KMS-11 (cell line): ENCODE measurements around the gene SCAPER.

Experiments used
- H2AFZ ChIP-seq: fragments of 200-600 bp; sonication (generic); 2 replicates; pipeline ENCODE4 v1.6.1; 2016; ENCODE audit warnings: antibody characterized with exemption, mixed run types, low read depth
- H3K27ac ChIP-seq: fragments of 200-600 bp; sonication (generic); 2 replicates; pipeline ENCODE4 v1.6.1; 2016; ENCODE audit warnings: mild to moderate bottlenecking, mixed run types
- H3K27me3 ChIP-seq: fragments of 200-600 bp; sonication (generic); 2 replicates; pipeline ENCODE4 v1.6.1; 2017; ENCODE audit warnings: mild to moderate bottlenecking, low read depth, mixed run types, moderate library complexity; ENCODE audit not compliant: insufficient read depth
- H3K36me3 ChIP-seq: fragments of 200-600 bp; sonication (generic); 2 replicates; pipeline ENCODE4 v1.6.1; 2017; ENCODE audit warnings: mild to moderate bottlenecking, mixed run types; ENCODE audit not compliant: insufficient read depth
- H3K4me1 ChIP-seq: fragments of 200-600 bp; sonication (generic); 2 replicates; pipeline ENCODE4 v1.6.1; 2016; ENCODE audit warnings: mild to moderate bottlenecking, low read depth, mixed run types; ENCODE audit not compliant: poor library complexity, severe bottlenecking
- H3K4me2 ChIP-seq: fragments of 200-600 bp; sonication (generic); 2 replicates; pipeline ENCODE4 v1.7.0; 2016; ENCODE audit warnings: mild to moderate bottlenecking, mixed run types
- H3K4me3 ChIP-seq: fragments of 200-600 bp; sonication (generic); IDR thresholded peaks from 2 replicates; pipeline ENCODE4 v1.6.1; 2017; ENCODE audit warnings: low read depth, low read length, mixed read lengths; ENCODE audit not compliant: insufficient read depth
- H3K79me2 ChIP-seq: fragments of 200-600 bp; sonication (generic); 2 replicates; pipeline ENCODE4 v1.6.1; 2016; ENCODE audit warnings: low read depth, mixed run types; ENCODE audit not compliant: insufficient read depth
- H3K9ac ChIP-seq: fragments of 200-600 bp; sonication (generic); 2 replicates; pipeline ENCODE4 v1.6.1; 2016; ENCODE audit warnings: mild to moderate bottlenecking, mixed run types
- H4K20me1 ChIP-seq: fragments of 200-600 bp; sonication (generic); 2 replicates; pipeline ENCODE4 v1.6.1; 2016; ENCODE audit warnings: mild to moderate bottlenecking, mixed run types; ENCODE audit not compliant: insufficient read depth
- TF ChIP-seq, protein P1 (sequence below): fragments of 200-600 bp; sonication (generic); conservative IDR thresholded peaks from 2 replicates; pipeline ENCODE4 v1.6.1; 2017; ENCODE audit warnings: low read depth, mild to moderate bottlenecking, antibody characterized with exemption, low read length, moderate library complexity, mixed read lengths

Gene SCAPER

DNA sequence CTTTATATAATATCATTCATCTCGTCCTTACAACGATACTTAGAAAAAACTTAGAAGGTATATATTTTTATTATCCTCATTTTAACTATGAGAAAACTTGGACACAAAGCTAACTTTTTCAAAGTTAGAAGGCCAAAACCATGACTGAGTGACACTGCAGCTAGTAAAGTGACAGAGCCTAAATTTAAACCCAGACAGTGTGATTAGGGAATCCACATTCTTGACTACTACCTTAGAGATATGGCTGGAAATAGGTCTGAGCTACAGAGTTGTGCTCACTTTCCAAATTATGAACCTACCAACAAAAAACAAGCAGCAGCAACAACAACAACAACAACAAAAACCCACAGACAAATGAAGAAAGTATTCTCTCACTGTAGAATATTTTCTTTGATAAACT lies 236.2 kb downstream of the SCAPER start:
- H3K27ac ChIP-seq = no peak overlapping the region
- no peaks in the 10 kb centered on the region for H3K27me3 ChIP-seq
- TF ChIP-seq, protein P1, sequence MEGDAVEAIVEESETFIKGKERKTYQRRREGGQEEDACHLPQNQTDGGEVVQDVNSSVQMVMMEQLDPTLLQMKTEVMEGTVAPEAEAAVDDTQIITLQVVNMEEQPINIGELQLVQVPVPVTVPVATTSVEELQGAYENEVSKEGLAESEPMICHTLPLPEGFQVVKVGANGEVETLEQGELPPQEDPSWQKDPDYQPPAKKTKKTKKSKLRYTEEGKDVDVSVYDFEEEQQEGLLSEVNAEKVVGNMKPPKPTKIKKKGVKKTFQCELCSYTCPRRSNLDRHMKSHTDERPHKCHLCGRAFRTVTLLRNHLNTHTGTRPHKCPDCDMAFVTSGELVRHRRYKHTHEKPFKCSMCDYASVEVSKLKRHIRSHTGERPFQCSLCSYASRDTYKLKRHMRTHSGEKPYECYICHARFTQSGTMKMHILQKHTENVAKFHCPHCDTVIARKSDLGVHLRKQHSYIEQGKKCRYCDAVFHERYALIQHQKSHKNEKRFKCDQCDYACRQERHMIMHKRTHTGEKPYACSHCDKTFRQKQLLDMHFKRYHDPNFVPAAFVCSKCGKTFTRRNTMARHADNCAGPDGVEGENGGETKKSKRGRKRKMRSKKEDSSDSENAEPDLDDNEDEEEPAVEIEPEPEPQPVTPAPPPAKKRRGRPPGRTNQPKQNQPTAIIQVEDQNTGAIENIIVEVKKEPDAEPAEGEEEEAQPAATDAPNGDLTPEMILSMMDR = no peak
- no peak overlapping the region for H3K9ac ChIP-seq
- no peak overlapping the region for H3K4me3 ChIP-seq
- no peaks in the 10 kb centered on the region for H4K20me1 ChIP-seq
- H3K36me3 ChIP-seq = no peaks in the 10 kb centered on the region
- no peaks in the 10 kb centered on the region for H3K4me1 ChIP-seq
- H3K79me2 ChIP-seq = no peaks in the 10 kb centered on the region
- H2AFZ ChIP-seq = no peak overlapping the region
- no peak overlapping the region for H3K4me2 ChIP-seq

DNA sequence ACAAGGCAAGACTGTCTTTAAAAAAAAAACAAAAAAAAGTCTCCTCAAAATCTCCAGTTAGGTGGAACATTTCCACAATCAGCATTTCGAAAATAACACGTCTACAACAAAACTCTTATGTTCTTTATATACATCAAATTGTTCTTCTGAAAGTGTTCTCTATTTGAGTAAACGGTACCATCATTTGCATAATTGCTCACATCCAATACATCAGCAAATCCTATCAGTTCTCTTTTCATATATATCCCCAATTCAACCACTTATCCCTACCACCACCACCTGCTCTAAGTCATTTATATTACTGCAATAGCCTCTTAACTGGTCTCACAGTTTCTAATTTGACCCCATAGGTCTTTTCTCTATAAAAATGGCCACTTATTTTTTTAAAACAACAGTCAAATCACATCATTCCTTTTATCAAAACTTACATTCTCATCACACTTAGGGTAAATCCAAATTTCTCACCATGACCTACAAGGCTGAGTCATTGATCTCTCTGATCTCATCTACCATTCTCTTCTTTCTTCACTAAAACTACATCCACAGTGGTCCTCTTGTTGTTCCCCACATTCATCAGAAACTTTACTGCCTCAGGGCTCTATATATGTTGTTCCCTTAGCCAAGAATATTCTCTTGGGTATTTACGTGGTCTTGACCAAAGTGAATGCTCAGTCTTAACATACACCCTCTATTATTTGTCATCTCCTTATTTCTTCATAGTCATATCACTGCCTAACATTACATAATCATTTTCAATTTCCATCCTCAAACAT lies 237.0 kb downstream of the SCAPER start:
- H4K20me1 ChIP-seq = no peaks in the 10 kb centered on the region
- H3K4me2 ChIP-seq = no peak overlapping the region
- no peak overlapping the region for H3K9ac ChIP-seq
- H3K36me3 ChIP-seq = no peaks in the 10 kb centered on the region
- H3K79me2 ChIP-seq = no peaks in the 10 kb centered on the region
- H3K27me3 ChIP-seq = no peaks in the 10 kb centered on the region
- no peaks in the 10 kb centered on the region for H3K4me1 ChIP-seq
- no peak overlapping the region for H2AFZ ChIP-seq
- TF ChIP-seq, protein P1 = no peak
- H3K4me3 ChIP-seq = no peak overlapping the region
- no peak overlapping the region for H3K27ac ChIP-seq

DNA sequence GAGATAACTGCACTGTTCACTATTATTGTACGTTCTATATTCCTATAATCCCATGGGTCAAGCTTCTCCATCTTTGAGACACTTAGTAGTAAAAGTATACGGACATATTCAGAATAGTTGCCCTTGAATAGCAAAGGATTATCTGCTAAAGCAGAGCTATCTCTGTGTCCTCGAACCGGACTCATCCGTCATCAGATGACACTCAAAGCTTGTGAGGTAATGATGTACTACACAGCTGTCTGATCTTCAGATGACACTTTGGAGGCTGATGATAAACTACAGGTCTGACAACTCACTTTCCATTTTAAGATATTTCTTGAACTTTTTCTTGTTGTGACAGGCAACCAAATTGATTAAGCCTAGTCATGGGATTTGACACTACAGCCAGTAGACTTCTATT lies 240.2 kb downstream of the SCAPER start:
- H3K36me3 ChIP-seq = no peaks in the 10 kb centered on the region
- H3K79me2 ChIP-seq = no peaks in the 10 kb centered on the region

DNA sequence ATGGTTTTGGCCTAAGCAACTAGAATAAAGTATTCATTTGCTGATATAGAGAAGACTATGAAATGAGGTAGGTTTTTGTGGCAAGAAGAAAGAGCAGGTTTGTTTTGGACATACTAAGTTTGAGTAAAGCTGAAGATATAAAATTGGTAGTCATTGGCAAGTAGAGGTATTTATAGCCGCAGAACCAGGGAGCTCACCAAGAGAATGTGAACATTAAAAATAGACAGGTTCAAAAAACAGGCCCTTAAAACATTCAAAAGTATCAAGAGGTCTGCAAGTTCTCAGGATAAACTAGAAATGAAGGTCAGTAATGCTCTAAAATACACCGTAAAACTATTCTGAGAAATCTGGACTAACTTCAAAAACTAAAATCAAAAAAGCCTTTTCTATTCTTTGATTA lies 240.7 kb downstream of the SCAPER start:
- H2AFZ ChIP-seq = no peak overlapping the region
- H3K4me2 ChIP-seq = no peak overlapping the region

More for the DNA sequence above, 240.2 kb downstream of the SCAPER start:
- Histone ChIP-seq H3K4me2 (no peak overlapping the region), H4K20me1 (no peaks in the 10 kb centered on the region), H3K4me1 (no peaks in the 10 kb centered on the region), H3K27ac (no peak overlapping the region), H3K27me3 (no peaks in the 10 kb centered on the region), H3K9ac (no peak overlapping the region), H3K4me3 (no peak overlapping the region), H2AFZ (no peak overlapping the region)
- TF ChIP-seq, protein P1 = no peak

More for the DNA sequence above, 240.7 kb downstream of the SCAPER start:
- H4K20me1 ChIP-seq = no peaks in the 10 kb centered on the region
- H3K4me3 ChIP-seq = no peak overlapping the region
- no peaks in the 10 kb centered on the region for H3K36me3 ChIP-seq
- no peak overlapping the region for H3K27ac ChIP-seq
- TF ChIP-seq, protein P1 = no peak
- no peak overlapping the region for H3K9ac ChIP-seq
- no peaks in the 10 kb centered on the region for H3K79me2 ChIP-seq
- H3K27me3 ChIP-seq = no peaks in the 10 kb centered on the region
- no peaks in the 10 kb centered on the region for H3K4me1 ChIP-seq
